GM21737 (cell line): ENCODE data around the gene EPB41.
"Not testable (repeated sequence)": the region's sequence is repeated elsewhere in the genome, so short reads cannot be mapped to it uniquely, and the experiment has no call there.

Source experiments
- ATAC-seq: cut with Tn5 transposase; IDR thresholded peaks from one replicate; pipeline ENCODE4 v1.9.1; 2021; ENCODE audit warnings: mild to moderate bottlenecking, moderate library complexity; ENCODE audit not compliant: unreplicated experiment

The EPB41 gene

DNA sequence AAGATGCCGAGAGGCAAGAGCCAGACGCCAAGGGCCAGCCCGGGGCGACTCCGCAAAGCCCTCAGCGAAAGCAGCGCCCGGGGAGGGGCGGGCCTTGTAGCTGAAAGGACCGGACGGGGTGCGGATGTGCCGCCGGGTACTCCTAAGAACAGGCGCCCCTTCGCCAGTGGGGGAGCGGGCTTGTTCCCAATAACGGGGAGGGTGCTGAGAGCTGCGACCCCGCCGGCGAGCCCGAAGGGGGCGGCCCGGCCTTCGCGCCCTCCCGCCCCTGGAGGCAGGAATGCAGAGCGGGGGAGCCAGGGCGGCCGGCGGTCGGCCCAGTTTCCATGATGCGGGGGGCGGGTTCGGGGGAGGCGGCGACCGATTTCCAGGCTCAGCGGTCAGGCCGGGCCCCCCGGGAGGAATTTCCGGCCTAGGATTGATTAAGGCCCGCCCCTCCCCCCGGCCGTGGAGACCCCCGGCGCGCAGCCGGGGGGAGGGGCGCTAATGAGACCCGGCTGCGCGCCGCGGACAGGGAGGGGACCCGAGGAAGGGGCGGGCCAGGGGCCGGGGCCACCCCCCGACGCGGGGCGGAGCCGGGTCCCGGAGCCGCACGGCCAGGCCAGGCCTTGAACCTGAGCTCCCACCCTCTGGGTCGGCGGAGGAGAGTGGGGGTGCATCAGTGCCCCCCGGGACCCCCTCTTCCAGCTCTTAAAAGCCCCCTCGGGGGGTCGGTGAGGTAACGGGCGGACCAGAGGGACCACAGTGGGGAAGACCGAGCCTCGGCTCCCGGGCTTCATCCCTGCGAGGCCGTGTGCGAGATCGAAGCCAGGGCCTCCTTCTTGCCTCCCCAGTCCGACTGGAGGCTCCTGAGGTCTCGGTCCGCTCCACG is 210.2 kb downstream of the EPB41 start:
- no peak for ATAC-seq

DNA sequence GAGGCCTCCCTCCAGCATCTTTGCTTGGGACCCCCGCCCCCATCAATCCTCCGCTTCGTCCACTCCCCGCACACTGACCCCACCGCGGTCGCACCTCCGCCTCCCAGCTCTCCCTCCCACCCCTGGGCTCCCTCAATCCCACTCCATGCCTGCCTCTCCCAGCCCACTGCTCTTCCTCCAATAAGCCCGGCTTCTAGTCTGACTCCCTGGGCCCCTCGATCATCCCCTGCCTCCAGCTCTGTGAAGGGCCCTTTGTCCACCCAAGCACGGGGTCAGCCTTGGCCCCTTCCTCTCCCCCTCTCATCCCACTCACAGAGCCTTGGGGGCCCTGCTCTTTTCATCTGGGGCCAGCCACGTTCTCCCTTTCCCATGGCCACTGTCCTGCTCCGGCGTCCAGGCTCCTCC is 210.9 kb downstream of the EPB41 start:
- ATAC-seq = no peak

DNA sequence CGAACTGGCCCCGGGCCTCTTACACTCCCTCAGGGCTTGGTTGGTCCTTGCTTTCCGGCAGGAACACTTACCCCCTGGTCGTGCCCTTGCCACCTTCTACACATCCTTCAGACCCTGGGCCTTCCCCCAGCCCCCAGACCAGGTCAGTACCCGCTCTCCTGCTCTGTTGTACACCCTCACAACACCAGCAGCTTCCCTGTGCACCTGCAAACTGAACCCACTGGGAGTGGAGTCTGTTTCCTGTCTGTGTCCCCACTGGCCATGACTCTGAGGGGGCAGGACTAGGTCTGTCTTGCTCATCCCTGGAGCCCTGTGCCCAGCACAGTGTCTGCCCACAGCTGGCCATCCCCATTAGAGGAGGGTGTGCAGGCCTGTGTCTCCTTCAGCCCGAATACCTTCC is 211.4 kb downstream of the EPB41 start:
- no peak for ATAC-seq

DNA sequence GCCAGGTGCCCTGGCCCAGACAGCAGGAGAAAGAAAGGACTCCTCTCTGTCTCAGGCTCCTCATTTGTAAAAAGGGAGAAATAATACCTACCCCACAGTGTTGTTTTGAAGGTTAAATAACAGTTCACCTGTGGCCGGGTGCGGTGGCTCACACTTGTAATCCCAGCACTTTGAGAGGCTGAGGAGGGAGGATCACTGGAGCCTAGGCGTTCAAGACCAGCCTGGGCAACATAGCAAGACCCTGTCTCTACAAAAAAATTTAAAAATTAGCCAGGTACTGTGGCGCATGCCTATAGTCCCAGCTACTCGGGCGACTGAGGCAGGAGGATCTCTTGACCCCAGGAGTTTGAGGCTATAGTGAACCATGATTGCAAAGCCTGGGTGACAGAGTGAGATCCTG is 211.8 kb downstream of the EPB41 start:
- no peak for ATAC-seq

DNA sequence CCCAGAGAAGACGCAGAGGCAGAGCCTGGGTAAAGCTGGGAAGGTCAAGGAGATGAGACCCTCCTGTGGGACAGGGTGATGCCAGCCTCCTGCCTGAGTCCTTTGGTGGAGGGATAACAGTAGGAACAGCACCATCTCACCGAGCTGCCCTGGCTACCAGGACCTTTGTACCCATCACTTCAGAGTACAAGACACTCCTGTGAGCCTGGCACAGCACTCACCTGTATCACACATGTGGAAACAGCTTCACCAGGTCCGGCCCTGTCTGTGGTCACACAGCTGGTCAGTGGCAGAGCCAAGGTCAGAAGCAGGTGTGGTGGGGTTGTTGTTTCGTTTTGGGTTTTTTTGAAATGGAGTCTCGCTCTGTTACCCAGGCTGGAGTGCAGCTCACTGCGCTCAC is 214.4 kb downstream of the EPB41 start:
- no peak for ATAC-seq

DNA sequence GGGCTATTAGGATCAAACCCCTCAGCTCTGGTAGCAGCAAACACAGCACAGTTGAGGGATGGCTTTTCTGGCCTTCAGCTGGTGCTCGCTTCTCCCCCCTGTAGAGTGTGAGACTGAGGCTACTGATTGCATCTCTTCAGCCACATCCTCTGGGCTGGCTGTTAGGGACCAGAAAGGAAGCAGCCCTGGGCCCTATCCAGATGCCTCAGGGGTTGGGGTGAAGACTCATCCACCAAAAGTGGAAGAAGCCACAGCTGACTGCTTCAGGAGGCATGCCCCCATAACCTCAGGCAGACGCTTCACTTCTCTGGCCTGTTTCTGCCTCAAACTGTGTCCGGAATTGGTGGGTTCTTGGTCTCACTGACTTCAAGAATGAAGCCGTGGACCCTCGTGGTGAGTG is 215.5 kb downstream of the EPB41 start:
- no peak for ATAC-seq

DNA sequence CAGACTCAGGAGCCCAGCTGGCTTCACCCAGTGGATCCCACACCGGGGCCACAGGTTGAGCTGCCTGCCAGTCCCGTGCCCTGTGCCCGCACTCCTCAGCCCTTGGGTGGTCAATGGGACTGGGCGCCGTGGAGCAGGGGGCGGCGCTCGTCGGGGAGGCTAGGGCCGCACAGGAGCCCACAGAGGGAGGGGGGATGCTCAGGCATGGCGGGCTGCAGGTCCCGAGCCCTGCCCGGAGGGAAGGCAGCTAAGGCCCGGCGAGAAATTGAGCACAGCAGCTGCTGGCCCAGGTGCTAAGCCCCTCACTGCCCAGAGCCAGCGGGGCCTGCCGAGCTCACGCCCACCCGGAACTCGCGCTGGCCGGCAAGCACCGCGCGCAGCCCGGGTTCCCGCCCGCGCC is 216.7 kb downstream of the EPB41 start:
- ATAC-seq = not testable (repeated sequence)

DNA sequence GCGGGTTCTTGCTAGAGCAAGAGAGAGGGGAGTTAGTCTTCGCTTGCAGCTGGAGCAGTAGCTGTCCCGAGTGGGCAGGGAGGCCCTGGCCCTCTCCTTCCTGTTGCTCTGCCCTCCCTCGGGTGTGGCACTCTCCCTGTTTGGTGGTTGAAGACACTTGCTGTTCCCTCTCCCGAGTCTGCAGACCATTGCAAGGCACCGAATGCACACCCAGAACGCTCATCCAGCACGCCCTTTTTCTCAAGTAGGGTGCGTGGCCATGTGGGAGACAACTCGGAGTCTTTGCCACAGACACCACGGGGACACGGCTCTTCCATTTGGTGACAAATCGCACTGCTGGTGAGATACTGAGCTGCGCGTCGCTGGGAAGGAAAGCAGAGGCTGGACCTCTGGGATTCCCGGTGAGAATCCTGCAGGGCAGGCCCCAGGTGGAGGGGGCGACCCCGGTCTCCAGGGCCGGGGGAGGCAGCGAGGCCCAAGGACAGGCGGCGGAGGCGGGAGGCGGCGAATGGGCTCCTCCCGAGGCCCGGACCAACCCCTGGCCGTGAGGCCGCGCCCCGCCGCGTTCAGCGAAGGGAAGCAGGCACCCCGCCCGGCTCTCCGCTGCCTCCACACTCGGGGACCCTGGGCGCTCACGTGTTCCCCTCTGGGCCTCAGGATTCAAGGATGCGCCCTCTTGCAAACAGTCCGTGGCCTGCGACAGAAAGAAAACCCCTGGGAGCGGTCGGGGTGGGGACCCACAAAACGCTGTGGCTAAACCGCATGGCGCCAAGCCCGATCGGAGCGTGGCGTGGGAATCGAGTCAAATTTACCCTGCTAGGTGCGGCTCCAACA is 219.7 kb downstream of the EPB41 start:
- ATAC-seq = no peak

DNA sequence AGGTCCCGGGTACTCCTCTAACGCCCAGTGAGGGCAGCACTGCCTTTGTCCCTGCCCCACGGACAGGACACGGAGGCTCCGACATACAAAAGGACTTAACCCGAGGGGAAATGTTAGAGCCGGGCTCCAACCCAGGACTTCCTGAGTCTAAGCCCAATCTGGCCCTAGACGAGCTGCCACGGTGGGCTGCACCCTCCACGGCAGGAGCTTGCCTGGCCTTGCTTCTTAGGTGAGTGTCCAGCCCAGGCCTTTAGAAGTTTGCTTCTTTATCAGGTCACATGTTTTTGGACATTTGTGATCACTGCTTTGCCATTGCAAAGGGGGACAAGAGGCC is 220.3 kb downstream of the EPB41 start:
- ATAC-seq = no peak

DNA sequence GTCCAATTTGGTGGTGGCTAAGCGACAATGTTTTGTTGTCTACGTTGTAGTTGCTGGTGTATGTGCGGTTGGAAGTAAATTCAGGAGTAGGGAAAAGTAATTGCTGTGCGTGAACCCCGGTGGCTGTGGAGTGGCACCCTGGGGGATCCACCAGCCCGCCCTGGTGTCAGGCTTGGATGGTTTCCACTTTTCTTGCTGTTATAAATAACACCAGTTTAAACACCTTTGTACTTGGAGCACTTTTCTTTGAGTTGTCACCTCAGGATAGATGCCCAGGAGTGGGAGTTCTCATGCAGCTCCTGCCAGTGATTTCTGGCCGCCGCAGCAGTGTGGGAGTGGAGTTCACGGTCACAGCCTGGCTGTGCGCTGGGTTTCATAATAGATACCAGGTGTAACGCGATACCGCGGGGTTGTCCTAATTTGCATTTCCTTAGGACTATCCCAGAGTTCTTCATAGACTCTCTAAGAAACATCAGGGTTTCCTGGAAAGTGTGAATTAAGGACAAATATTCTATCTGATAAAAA is 222.1 kb downstream of the EPB41 start:
- ATAC-seq = no peak

DNA sequence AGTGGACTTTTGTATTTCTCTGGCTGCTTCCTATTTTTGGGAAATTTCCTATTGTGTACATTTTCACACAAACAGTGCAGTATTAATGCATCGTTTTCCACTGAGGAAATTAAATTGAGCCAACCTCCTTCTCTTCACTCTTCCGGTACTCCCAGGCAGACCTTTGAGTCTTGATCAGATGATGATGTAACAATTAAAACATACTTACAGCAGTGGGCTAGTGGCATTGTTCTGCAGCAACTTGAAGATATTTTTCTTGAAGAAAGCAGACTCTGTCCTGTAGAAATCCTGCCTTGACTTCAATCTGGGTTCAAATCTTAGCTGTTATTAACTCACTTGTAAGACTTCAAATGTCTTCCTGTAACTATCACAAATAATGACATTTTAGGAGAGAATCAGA is 228.3 kb downstream of the EPB41 start:
- no peak for ATAC-seq

DNA sequence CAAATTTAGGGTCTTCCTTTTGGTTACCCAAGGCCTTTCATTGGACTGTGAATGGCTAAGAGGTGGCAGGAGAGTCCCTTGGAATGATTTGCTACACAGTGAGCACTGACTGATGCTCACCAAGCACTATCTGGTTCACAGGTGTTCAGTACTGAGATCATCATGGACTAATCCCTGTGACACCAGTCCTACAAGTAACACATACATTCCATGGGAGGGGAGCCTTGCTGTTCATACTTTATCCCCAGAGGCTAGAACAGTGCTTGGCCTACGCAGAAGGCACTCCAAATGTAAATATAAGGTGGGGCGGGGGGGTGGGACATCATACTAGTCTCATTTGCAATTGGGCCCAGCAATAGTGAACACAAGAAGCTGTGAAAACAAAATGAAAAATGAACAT is 229.8 kb downstream of the EPB41 start:
- ATAC-seq = no peak

DNA sequence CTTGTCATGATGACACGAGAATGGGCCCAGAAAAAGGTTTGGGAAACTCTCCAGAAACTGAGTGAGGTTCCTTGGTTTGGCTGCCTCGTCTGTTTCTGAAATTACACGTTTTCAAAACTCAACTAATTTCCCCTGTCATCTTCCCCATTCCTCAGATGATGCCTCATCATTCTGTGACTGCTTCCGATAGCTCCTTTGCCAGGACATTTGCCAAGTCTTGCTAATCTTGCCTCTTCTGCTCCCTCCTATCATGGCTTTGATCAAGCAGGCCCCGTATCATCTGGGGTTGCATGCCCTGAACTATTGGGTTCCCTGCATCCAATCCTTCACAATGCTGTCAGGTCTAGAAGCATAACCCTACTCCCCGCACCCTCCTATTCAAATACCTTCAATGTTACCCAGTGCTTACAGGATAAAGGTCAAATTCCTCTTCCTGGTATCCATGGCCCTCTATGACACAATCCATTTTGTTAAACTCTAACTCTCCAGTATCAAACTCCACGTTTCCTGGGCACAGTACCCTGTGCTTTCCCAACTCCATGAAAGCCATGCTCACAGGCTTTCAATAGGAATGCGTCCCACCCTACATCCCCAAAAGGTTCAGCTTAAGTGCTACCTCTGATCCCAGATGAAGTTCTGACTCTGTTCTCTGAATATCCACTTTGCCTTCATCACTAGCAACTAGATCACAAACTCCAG is 231.5 kb downstream of the EPB41 start:
- ATAC-seq = no peak

DNA sequence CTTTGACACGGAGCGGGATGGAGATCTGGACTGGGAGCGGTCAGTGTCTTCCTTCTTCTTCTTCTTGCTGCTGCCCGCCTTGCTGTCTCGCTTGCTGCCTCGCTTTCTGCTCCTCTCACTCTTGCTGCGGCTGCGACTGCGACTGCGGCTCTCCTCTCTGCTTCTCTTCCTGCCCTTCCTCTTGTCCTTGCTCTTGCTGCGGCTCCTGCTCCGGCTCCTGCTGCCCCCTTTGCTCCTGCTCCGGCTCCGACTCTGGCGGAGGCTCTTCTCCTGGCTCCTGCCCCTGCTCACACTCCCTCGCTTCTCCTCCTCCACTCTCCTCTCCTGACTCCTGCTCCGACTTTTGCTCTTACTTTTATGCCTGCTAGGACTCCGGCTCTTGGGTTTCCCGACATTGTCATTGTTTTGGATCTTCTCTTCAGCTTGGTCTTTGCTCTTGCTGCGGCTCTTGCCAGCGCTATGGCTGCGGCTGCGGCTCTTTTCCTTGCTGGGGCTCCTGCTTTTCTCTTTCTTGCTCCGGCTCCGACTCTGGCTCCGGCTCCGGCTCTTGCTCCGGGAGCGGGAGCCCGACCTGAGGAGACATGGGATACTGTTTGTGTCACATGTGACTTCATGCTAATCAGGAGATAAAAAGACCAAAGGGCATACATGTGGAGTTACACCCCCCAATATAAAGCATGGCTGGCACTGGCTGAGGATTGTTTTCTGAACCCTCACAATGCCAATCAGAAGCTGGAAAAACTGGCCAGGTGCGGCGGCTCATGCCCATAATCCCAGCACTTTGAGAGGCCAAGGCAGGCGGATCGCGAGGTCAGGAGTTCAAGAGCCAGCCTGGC is 234.5 kb downstream of the EPB41 start:
- ATAC-seq = no peak

DNA sequence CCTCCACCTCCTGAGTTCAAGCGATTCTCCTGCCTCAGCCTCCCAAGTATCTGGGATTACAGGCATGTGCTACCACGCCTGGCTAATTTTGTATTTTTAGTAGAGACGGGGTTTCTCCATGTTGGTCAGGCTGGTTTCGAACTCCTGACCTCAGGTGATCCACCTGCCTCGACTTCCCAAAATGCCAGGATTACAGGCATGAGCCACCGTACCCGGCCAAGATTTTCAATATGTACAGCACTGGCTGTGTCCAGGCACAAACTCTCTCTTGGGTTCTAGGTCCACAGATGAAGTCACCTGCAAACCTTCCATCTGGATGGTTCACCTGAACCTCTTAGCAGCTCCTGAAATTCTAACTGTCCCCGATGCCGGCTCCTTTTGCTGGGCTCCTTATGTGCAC is 236.0 kb downstream of the EPB41 start:
- not testable (repeated sequence) for ATAC-seq

DNA sequence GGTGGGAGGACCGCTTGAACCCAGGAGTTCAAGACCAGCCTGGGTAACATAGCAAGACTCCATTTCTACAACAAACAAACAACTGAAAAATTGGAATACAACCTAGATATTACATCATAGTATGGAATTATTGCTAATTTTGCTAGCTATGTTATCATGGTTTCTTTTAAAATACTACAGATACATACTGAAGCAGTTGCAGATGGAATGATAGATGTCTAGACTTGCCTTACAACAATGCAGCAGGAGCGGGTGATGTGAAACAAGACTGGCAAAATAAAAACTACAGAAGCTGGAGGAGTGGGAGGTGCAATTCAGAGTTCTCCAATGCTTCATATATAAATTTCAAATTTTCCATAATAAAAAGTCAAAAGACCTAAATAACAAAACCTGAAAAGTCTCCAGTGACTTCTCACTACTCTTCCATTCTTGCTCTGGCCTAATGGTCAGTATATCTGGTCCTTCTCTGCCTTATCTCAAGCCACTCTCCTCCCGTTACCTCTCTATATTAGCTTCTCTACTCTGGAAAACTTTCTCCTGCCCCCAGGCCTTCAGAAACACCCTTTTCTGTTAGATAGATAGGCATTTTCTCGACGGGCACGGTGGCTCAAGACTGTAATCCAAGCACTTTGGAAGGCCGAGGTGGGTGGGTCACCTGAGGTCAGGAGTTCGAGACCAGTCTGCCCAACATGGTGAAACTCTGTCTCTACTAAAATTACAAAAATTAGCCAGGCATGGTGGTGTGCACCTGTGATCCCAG is 237.9 kb downstream of the EPB41 start:
- ATAC-seq = no peak

DNA sequence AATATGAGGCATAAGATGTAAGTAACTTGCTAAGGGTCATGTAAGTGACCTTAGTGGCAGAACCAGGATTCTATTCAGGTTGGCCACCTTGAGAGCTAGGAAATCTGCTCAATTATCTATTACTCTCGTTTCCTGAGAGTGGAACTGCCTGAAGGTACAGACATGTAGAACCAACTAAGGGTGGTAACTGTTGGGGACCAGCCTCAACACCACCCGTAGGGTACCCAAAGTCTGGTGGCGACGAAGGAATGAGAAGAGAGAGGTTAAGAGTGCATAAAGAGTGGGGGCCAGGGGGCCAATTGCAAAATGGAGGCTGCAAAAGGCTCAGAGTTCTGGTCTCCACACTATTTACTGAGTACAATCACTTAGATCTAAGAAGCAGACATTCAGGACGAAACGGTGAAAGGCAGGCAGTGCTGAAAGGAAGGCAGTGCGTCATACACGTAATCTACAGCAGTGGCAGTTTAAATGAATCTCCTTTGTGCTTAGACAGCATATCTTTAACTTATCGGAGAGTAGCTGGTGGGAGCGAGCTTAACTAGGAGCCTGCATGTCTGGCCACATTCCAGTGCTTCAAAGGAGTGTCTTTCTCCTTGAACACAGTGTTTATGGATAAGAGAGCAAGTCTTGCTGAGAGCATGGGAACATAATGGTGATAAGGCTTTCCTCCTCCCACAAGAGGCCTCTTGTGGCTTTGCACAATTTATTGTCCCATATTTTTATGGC is 242.3 kb downstream of the EPB41 start:
- ATAC-seq = no peak

DNA sequence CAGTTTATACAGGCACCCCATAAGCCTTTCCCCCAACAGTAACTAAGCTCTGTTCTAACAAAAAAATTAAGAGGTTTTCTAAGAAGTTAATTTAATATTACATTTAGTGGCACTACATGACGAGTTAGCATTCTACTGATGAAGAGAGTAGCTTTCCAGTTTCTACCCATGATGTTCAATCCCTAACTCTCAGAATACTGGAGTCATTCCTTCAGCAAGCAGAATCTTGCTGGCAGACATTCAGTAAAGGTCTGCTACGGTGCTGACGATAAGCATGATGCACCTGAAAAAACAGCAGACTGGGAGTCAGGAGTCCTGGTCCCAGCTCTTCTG is 242.9 kb downstream of the EPB41 start:
- no peak for ATAC-seq

DNA sequence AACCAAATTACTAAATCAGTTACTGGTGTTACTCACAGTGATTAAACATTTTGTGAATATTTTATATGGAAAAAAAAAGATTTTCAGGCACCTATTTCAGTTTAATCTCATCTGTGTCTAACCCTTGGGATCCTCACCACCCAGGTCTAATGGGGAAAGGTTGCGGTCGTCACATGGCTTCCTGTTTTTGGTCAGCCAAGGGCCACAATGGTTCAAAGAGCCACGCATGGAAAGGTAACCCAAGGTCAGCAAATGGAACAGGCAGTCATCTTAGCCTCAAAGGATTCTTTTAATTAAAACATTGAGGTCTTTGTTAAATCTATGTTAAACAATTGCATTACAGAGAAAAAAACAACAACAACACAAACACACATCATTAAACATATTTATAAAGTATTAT is 245.4 kb downstream of the EPB41 start:
- ATAC-seq = no peak
